ENCODE data around the gene GLOD4. TPM values are rescaled to one million over a fixed set of nuclear protein-coding genes. Genes with fewer than 3 reads are reported as not detected.
"Not testable (repeated sequence)": the region's sequence is repeated elsewhere in the genome, so short reads cannot be mapped to it uniquely, and the experiment has no call there.

The GLOD4 gene
- total RNA-seq, 2 donors from 2014 or later, result 18.5 to 30.9 TPM

GRCh38 chr17:752620-753219 lies 29.4 kb downstream of the GLOD4 start:
- no peaks in the 10 kb centered on the region for H3K9me3 ChIP-seq
- intact Hi-C loops (cut with DNase I), result no loop called here
- WGBS, 2 donors, result 14 to 47% methylated on average over 15 to 38 of the region's 43 CpGs
- H3K36me3 ChIP-seq (replicated peaks in 1 of 2; ENCODE audit: insufficient read depth in 1 of 2, low read depth in 2 of 2), result peaks cover 0 to 2% of the 10 kb centered on the region in 2 donors
- H3K4me3 ChIP-seq, result peak overlapping the region; percentile 45 to 79
- DNase-seq (peak; percentile 75 to 83 (median 82)), ATAC-seq (peak; percentile 68)
- H3K27me3 ChIP-seq, result no peaks in the 10 kb centered on the region
- H3K4me1 ChIP-seq, result peaks cover 23% of the 10 kb centered on the region
- no peak for TF ChIP-seq CTCF (IDR thresholded peaks at IDR 0.05)
- no peak for TF ChIP-seq POLR2A (IDR thresholded peaks at IDR 0.05)
- peak overlapping the region; percentile 79 to 85 (median 82) for H3K27ac ChIP-seq

- Histone ChIP-seq H3K9me3 (no peaks in the 10 kb centered on the region), H3K4me1 (peaks cover 23% of the 10 kb centered on the region), H3K27me3 (no peaks in the 10 kb centered on the region), H3K4me3 (peak within 1 kb of the TSS; percentile 79 to 87), H3K36me3 (replicated peaks in 1 of 2; ENCODE audit: insufficient read depth in 1 of 2, low read depth in 2 of 2) (peaks cover 0 to 7% of the 10 kb centered on the region in 2 donors), H3K27ac (peak within 1 kb of the TSS; percentile 79 to 85 (median 82))
- intact Hi-C loops (cut with DNase I), result no loop called here
- WGBS, 2 donors, result 0% methylated on average over 2 to 67 of the region's 87 CpGs
- ATAC-seq (peak; percentile 96), DNase-seq (peak; percentile 92 to 95 (median 93))
- TF ChIP-seq POLR2A (IDR thresholded peaks at IDR 0.05), result peak; percentile 62 to 70 (median 70)
- TF ChIP-seq CTCF (IDR thresholded peaks at IDR 0.05), result peak; percentile 88 to 98 (median 97)
These were observed 30.0 kb downstream of the GLOD4 start, which contains the start of gene GEMIN4 for GRCh38 chr17:752002-752619. GEMIN4 (minus strand) TSS chr17:752264; CDS start chr17:752142, 122 bp downstream.

- intact Hi-C loops (cut with DNase I), result no loop called here
- Histone ChIP-seq H3K9me3 (no peaks in the 10 kb centered on the region), H3K4me3 (peak overlapping the region; percentile 79 to 87), H3K27me3 (no peaks in the 10 kb centered on the region), H3K36me3 (replicated peaks in 1 of 2; ENCODE audit: insufficient read depth in 1 of 2, low read depth in 2 of 2) (peaks cover 0 to 14% of the 10 kb centered on the region in 2 donors), H3K4me1 (peaks cover 23% of the 10 kb centered on the region), H3K27ac (peak overlapping the region in 3 of 4 donors; percentile 80 to 85 (median 85))
- DNase-seq (peak; percentile 28 to 40 (median 34)), ATAC-seq (peak; percentile 28)
- 0 to 1% methylated on average over 2 to 47 of the region's 49 CpGs for WGBS, 2 donors
- TF ChIP-seq POLR2A (IDR thresholded peaks at IDR 0.05), result no peak
- TF ChIP-seq CTCF (IDR thresholded peaks at IDR 0.05), result no peak
These were observed 30.6 kb downstream of the GLOD4 start for GRCh38 chr17:751269-752001.

GRCh38 chr17:750431-751037 lies 31.5 kb downstream of the GLOD4 start:
- H3K4me1 ChIP-seq, result peaks cover 23% of the 10 kb centered on the region
- intact Hi-C loops (cut with DNase I), result no loop called here
- H3K9me3 ChIP-seq, result no peaks in the 10 kb centered on the region
- peaks cover 0 to 20% of the 10 kb centered on the region in 2 donors for H3K36me3 ChIP-seq (replicated peaks in 1 of 2; ENCODE audit: insufficient read depth in 1 of 2, low read depth in 2 of 2)
- 67 to 71% methylated on average over 8 of the region's 8 CpGs for WGBS, 2 donors
- DNase-seq (no peak), ATAC-seq (no peak)
- no peak overlapping the region for H3K27ac ChIP-seq
- H3K4me3 ChIP-seq, result no peak overlapping the region
- TF ChIP-seq POLR2A (IDR thresholded peaks at IDR 0.05) (no peak), CTCF (IDR thresholded peaks at IDR 0.05) (no peak)
- no peaks in the 10 kb centered on the region for H3K27me3 ChIP-seq

- H3K4me3 ChIP-seq; H3K27me3 ChIP-seq; H3K27ac ChIP-seq; H3K9me3 ChIP-seq; DNase-seq; ATAC-seq; intact Hi-C loops (cut with DNase I): not testable (repeated sequence)
- peaks cover 0 to 20% of the 10 kb centered on the region in 2 donors for H3K36me3 ChIP-seq (replicated peaks in 1 of 2; ENCODE audit: insufficient read depth in 1 of 2, low read depth in 2 of 2)
- H3K4me1 ChIP-seq, result peaks cover 23% of the 10 kb centered on the region
- 69 to 75% methylated on average over 4 to 7 of the region's 7 CpGs for WGBS, 2 donors
These were observed 32.7 kb downstream of the GLOD4 start for GRCh38 chr17:749359-749758.

GRCh38 chr17:748604-749003 lies 33.5 kb downstream of the GLOD4 start:
- 94 to 95% methylated on average over 4 of the region's 4 CpGs for WGBS, 2 donors
- intact Hi-C loops (cut with DNase I); H3K9me3 ChIP-seq: not testable (repeated sequence)

More at GRCh38 chr17:748604-749003, 33.5 kb downstream of the GLOD4 start:
- not testable (repeated sequence) for ATAC-seq, H3K4me3 ChIP-seq, H3K27me3 ChIP-seq, H3K27ac ChIP-seq, DNase-seq
- Histone ChIP-seq H3K4me1 (peaks cover 23% of the 10 kb centered on the region), H3K36me3 (replicated peaks in 1 of 2; ENCODE audit: insufficient read depth in 1 of 2, low read depth in 2 of 2) (peaks cover 0 to 20% of the 10 kb centered on the region in 2 donors)

Data from body of pancreas (tissue), 4 donors.